Measurements from ENCODE around the gene DCTN4.

DNA sequence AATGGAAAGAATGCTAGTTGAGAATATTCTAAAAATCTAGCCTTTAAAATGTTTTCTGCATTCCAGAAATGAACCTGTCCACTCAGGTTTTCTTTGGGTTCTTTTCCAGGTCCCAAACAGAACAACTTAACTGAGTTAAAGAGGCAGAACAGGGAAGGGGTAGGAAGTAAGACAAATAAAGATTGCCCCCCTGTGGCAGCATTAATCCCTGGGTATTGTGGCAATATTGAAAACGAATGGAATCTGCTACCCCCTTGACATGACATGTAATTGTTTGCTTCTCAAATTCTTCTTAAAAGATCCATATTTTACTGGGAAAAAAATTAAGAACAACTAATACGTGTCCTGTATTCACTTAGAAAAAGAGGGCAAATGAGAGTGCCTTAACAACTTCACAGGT lies 48.7 kb downstream of the DCTN4 start:
- no peak for TF ChIP-seq POLR2A (IDR thresholded peaks at IDR 0.05)
- TF ChIP-seq, protein P1, sequence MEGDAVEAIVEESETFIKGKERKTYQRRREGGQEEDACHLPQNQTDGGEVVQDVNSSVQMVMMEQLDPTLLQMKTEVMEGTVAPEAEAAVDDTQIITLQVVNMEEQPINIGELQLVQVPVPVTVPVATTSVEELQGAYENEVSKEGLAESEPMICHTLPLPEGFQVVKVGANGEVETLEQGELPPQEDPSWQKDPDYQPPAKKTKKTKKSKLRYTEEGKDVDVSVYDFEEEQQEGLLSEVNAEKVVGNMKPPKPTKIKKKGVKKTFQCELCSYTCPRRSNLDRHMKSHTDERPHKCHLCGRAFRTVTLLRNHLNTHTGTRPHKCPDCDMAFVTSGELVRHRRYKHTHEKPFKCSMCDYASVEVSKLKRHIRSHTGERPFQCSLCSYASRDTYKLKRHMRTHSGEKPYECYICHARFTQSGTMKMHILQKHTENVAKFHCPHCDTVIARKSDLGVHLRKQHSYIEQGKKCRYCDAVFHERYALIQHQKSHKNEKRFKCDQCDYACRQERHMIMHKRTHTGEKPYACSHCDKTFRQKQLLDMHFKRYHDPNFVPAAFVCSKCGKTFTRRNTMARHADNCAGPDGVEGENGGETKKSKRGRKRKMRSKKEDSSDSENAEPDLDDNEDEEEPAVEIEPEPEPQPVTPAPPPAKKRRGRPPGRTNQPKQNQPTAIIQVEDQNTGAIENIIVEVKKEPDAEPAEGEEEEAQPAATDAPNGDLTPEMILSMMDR (IDR thresholded peaks at IDR 0.05) = peak in 1 of 4 experiments; percentile 34
- no peak for TF ChIP-seq POLR2AphosphoS5 (IDR thresholded peaks at IDR 0.05)

Measured in gastroesophageal sphincter (tissue), 3 donors.